ENCODE measurements around the gene ADD1.

Gene ADD1

DNA sequence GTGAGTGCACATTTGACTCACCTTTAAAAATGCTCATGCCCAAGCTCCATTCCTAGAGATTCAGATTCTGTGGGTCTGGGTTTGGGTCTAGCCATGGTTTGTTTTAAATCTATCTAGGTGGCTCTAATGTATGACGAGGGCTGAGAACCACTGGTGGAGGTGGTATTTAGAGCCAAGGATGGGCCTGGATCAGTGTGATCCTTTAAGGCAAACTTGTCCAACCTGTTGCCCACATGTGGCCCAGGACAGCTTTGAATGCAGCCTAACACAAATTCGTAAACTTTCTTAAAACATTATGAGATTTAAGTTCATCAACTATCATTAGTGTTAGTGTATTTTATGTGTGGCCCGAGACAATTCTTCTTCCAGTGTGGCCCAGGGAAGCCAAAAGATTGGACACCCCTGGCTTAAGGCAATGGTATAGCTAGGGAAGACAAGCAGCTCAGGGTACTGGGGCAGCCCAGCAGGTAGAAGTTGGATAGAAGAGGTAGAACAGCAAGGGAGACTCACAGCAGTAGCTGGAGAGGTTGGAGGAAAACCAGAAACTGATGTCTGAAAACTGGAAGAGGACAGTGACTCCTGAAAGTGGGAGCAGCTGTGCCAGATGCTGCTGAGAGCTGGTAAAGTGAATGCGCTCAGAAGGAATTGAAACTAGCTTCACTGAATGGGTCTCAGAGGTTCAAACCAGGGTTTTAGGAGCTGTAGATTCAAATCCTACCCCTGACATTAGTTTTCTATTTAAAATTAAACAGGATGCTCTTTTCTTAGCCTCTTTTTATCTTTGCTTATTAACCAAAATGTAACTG, 18.2 kb downstream of the ADD1 start:
- no peak for DNase-seq

DNA sequence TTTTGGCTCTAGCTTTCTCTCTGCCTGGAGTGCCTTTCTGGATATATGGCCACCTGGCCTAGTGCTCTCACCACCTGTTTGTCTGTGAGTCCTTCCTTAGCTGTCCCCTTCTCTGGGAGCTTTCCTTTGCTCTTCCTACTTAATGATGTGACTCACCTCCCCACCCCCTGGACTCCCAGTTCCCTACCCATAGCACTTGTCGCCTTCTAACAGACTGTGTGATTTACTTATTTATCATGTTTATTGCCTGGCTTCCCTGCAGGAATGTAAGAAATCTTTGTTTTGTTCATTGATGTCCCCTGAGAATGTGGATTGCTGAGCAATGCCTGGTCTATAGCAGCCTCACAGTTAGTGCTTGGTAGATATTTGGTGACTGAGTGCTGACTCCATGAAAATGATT, 18.9 kb downstream of the ADD1 start:
- DNase-seq: no peak

DNA sequence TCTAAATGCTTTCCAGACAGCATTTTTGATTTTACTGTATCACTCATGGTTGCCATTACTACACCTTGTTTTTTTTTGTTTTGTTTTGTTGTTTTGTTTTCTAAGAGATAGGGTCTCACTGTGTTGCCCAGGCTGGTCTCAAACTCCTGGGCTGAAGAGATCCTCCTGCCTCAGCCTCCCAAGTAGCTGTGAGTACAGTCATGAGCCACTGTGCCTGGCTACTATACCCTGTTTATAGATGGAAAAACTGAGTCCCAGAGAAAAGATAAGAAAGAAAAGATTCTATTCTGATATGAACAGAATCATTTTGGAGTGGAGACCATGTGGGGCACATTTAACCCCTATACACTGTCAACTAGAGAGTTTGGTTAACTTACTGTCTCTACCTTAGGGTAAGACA, 20.0 kb downstream of the ADD1 start:
- no peak for DNase-seq

DNA sequence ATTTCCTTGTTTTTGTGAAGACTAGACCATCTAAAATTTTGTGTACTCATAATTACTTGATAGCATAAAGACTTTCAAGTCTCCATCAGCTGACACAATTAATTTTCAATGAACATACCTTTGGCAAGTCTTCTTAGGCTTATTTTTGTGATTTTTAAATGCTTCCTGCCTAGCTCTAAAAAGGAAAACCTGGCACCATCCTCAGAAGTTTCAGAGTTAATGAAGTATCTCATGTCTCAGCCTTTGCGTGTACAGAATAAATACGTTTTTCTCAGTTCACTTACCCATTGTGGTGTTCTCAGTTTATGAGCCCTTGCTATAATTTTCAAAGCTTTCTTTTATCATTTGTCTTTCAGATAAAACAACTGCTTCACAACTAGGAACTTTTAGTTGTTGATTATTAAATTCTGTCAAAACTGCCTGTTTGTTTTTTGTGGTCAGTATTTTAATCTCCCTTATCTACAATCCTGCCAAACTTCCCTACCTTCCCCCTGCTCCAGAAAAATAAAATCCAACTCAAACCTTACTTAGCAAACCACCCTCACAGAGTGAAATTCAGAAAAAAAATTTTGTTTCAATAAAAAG, 21.6 kb downstream of the ADD1 start:
- no peak for DNase-seq

DNA sequence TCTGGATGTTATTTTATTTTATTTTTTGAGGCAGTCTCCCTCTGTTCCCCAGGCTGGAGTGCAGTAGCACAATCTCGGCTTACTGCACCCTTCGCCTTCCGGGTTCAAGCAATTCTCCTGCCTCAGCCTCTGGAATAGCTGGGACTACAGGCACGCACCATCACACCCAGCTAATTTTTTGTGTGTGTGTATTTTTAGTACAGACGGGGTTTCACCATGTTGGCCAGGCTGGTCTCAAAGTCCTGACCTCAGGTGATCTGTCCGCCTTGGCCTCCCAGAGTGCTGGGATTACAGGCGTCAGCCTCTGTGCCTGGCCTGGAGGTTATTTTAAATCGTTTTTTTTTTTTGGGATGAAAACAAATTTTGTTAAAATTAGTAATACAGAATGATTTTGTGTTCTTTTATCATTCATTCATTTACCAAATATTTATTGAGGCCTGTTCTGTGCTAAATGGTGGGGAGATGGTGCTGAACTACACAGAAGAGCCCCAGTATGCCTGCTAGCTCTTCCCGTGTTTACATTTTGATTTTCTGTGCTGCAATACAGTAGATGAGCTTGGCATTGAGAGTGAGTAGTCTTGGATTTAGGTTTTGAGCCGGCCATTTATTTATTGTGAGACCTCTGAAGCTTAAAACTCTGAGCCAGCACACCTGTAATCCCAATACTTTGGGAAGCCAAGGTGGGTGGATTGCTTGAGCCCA, 22.7 kb downstream of the ADD1 start:
- no peak for DNase-seq

DNA sequence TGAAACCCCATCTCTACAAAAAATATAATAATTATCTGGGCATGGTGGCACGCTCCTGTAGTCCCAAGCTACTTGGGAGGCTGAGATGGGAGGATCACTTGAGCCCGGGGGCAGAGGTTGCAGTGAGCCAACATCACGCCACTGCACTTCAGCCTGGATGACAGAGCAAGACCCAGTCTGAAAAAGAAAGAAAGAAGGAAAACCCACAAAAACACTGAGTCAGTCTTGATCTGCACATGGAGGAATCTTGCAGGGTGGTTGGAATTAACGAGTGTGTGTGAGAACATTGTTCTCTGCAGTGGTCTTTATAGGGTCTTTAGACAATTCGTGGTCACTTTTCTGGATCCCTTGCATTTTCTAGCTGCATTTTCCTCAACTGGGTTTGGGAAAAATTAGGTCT, 23.2 kb downstream of the ADD1 start:
- DNase-seq: no peak

DNA sequence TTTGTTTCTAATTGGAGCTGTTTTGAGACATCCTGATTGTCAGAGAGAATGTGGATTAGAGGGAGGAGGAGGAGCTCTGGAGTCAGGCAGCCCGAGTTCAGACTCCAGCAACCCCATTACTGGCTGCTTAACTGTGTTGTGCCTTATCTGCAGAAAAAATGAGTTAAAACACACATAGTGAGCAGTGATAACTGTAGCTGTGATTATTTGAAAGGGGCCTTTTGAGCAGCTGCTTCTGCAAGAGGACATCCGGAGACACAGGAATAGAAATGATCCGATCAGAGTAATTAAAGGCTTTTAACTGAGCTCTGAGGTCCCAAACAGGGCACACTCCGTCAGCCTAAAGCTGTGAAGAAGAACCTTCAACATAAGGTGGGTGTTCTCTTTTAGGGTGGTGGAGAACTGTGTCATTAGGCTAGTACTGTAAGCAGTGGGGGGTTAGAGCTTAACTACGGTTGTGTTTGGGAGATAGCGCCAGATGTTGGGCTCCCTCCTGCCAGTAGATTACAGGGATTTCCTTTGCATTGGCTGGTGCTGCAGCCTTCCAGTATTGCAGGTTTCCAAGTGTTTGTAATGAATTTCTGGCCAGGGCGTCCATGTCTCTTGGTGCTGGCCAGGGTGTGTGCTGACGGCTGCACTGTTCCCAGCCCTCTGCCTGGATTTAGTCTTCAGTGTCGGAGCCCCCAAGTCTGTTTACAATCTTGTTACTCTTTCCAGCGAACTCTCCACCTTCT, 24.3 kb downstream of the ADD1 start:
- no peak for DNase-seq

DNA sequence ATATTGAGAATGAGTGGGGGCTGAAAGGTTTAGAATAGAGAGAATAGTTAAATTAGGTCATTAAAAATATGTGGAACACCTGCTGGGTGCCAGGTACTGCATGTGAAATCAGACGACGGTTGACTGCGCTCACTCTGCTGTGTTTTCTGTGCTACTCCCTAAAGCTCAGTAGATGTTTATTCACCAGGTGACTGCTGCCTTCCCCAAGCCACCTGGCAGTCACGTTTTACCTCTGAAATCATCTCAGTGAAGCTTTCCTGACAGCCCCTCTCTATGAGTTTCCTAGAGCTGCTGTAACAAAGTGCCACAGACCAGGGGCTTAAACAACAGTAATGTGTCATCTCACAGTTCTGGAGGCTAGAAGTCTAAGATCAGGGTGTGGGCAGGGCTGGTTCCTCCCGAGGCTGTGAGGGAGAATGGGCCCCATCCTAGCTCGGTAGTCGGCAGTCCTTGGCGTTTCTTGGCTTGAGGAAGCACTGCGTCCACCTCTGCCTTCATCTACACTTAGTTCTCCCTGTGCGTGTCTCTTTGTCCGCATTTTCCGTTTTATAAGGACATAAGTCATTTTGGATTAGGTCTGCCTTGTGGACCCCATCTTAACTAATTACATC, 25.3 kb downstream of the ADD1 start:
- DNase-seq: no peak

DNA sequence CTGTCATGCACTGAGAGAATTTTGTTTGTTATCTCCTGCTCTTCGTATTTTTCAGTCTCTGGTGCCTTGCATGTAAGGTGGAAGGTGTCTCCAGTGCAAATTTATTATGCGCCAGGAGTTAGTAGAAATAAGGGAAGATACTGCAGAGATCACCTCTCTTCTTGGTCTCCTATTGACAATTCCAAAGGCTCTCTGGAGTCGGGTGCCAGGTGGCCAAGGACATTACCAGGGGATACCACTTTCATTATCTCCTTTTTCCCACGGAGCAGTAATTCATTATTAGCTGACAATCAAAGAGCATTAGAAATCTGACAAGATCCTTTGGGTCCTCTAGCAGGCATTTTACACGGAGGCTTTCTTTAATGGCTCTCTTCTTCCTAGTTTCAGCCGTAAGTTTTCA, 26.0 kb downstream of the ADD1 start:
- no peak for DNase-seq

DNA sequence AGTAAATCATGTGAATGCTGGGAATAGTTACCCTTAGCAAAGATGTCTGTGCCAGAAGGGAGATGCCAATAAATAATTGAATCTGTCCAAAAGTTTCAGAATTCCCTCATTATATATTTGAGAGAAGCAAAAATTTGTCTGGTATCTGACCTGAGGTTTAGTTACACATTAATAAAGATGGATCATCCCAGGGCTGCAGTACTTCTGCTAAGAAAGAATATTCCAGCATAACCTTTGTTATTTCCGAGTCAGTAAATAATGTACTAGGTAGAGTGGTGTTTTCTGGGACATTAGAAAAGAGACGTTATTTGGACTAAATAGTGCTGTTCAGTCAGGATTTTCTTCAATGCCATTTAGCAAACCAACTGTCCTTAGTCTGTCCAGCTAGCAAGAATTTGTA, 26.4 kb downstream of the ADD1 start:
- no peak for DNase-seq

DNA sequence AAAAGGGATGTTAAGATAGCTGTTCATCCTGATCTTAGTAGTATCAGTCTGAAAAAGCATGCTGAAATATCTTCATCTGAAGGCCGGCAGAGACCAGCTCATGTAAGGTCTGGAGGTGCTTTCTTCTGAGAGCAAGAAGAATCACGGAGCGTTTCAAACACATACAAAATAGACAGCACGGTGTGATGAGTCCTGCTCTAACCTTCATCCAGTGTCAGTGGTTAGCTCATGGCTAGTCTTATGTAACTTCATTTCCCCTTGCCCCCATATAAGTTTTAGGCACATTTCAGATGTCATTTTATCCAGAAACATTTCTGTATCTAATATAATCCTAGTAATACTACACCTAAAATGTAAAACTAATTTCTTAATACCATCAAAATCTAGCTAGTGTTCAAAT, 27.8 kb downstream of the ADD1 start:
- DNase-seq: no peak

DNA sequence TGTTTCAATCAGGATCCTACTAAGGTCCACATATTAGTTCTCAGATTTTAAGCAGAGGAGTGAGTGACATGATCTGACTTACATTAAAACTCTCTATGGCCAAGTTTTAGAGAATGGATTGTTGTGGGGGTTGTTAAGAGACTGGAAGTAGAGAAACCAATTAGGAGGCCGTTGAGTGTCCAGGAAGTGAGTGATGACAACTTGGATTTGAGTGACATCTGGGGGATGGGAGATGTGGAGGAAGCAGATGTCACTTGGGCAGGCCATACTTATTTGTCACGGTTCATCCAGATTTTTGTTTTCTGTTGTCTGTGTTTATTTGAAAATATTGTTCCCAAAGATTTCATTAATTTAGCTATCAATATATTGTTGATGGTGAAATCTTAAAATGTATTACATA, 28.3 kb downstream of the ADD1 start:
- no peak for DNase-seq

DNA sequence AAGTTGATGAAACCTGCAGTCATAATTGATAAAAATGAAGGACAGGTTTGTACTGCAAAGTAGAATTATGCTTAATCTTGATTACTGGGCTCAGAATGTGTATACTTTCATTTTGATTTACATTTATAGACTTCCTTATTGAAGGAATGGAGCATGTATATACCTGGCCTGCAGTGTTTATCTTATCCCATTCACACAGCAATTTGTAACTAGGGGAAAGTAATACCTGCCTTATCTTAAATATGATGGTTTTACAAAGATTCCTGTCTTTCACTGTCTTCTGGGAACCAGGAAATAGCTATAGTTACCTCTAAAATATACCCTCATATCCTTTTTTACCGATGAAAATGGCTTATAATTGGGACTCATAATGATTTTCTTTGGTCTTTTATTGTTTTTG, 29.7 kb downstream of the ADD1 start:
- DNase-seq: no peak

DNA sequence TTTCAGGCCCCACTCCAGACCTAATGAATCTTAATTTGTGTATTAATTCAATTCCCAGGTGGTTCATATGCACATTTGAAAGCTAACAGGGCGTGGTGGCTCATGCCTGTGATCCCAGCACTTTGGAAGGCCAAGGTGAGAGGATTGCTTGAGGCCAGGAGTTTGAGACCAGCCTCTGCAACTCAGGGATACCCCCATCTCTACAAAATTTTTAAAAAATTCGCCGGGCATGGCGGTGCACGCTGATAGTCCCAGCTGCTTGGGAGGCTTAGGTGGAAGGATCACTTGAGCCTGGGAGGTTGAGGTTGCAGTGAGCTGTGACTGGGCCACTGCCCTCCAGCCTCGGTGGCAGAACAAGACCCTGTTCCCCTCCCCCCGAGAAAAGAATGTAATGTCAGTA, 31.2 kb downstream of the ADD1 start:
- DNase-seq: no peak

DNA sequence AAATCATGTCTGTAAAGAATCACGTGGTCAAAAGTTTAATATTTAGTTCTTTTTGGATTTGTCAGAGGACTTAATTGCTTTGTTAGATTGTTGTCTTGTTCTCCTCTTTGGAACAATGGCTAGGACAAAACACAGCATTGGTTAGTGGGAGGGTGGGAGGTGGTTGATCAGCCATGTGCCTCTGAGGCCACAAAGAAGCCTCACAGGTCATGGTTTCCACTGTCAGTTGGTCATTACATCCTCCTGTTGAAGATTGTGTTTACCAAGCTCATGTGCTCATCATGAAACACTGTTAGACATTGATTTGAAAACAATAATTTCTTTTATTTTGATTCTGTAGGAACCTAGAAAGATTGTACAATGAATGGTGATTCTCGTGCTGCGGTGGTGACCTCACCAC, 31.9 kb downstream of the ADD1 start:
- no peak for DNase-seq

DNA sequence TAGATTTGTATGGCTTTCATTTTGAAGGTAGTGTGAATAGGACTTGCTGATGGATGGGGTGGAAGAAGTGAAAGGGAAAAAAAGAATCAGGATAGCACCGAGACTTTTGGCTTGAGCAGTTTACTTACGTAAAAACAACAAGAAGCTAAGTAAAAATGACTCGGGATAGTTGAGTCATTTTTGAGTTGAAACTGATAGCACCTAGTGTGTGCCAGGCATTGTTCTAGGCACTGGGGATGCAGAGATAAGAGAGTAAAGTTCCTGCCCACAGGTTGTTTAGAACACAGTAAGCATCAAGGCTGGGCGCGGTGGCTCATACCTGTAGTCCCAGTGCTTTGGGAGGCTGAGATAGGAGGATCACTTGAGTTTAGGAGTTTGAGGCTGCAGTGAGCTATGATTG, 34.7 kb downstream of the ADD1 start:
- no peak for DNase-seq

DNA sequence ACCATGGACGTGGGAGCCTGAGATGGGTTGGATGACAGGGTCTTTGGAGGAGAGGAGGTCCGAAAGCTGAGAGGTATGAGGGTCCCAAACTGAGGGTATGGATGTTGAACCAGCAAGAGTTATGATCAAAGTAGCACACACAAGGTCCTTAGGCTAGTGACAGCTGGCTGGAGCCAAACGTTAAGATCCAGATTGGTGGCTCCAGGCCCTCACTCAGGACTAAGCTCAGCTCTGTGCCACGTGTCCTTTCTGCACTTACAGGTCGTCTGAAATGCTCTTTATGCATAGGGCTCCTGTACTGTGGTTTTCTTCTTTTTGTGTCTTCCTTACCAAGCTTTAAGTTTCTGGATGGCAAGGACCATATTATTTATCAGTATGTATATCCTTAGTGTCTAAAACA, 35.4 kb downstream of the ADD1 start:
- no peak for DNase-seq

DNA sequence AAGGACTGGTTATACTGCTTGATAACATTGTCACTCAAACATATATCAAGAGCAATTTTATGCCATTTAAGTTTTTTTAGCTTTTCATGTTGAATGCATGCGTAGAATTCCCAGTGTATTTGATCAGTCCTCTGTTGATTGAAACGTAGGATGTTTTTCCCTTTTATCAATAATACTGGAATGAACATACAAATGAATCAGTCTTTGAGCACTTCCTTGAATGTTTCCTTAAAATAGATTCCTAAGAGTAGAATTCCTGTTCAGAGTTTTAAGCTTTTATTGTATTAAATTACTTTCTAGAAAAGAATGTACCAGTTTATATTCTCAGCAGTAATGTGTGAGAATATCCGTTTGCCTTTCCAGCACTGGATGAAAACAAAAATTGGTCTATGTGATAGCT, 37.8 kb downstream of the ADD1 start:
- no peak for DNase-seq

DNA sequence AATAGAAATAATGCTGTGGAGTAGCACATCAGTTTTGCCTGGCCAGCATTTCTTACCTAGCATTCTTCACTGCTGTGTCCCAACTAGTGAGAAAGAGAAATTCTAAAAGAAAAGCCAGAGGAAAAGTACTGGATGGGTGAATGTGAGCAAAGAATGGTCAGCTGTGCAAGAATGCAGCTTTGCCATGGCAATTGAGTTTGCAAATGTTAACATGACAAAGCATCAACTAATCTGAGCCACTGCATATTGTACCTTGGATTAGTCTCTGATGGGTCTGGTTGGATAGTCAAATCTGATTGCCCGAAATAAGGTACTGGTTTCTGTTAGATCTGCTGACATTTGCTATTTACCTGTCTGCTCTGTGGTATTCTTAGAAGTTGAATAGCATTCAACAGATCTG, 38.7 kb downstream of the ADD1 start:
- DNase-seq: no peak

DNA sequence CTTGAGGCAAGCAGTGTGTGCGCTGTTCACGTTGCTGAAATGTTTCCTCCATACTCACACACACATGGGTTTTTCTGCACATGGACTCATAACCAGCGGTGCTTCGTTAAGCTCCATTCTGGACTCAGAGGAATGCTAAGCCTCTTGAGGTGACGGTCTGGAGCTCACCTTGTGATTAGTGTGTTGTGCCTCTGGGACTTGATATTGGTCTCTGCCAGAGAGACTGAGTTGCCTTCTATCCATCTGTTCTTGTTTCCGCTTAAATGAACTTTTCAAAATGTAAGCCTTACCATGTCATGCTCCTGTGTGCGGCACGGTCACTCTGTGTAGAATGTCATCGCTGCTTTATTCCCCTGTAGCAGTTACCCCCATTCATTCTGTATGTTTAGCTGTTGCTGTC, 42.5 kb downstream of the ADD1 start:
- DNase-seq: peak; percentile 55

DNA sequence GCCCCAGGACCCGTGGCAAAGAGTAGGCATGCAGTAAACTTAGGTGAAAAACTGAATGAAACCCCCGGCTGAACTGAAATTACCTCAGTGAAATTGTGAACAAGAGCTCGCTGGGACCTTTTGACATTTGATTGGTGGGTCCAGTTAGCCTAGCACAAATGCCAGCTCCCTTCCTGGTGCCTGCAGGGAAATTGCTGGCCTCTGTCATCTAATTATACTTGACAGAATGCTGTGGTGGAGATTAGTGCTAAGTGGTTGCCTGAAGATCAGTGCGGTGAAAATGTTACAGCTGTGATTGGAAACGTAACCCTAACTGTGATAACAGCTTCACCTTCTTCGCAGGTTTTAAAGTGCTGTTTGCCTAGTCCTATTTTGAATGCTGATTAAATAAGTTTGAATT, 43.0 kb downstream of the ADD1 start:
- DNase-seq: no peak

DNA sequence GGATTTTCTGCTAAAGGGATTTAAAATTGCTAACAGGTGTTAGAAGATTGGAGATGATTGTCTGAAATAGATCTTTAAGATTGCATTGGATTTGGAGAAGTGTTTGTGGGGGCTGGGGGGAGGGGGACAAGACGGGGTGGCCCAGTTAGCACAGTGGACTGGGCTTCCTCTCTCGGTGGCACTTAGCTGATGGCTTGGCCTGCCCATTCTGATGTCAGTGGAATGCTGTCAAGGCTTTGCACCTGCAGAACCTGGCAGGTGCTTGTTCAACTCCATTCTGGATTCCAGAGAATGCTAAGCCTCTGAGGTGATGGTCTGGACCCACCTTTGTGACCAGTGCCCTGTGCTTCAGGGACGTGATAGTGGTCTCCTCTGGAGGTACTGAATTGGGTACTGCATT, 43.7 kb downstream of the ADD1 start:
- no peak for DNase-seq

DNA sequence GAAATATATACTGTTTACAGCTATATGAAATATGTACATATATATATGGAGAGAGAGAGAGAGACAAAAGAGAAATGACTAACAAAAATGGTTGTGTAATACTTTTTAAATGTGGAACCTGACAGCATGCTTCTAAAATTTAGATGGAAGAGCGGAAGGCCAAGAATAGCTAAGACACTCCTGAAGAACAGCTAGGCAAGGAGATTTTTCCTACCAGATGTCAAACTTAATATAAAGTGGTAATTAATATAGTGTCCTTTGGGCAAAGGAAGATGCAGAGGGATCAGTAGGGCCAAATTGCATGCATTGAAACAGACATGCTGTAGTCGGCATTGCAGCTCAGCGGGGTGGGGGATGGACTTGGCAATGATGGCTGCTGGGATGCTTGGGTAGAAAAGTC, 45.2 kb downstream of the ADD1 start:
- no peak for DNase-seq

Data from NCI-H1694 treated with DMSO at 0.1 percent for 48 hours (cell line).